GM12878 (cell line): ENCODE results near the gene ZNF396. TPM values are rescaled to one million over a fixed set of nuclear protein-coding genes. Genes with fewer than 3 reads are reported as not detected.

ENCODE experiments used
- ATAC-seq: fragments of 200-7000 bp; cut with Tn5 transposase; 3 replicates; pipeline ENCODE4 v1.9.1; 2020; ENCODE audit warnings: mild to moderate bottlenecking, moderate library complexity
- BruUV-seq: library from RNA; stranded (reverse); fragments of 400-500 nt; replicated peaks from 2 replicates; lab custom pipeline; 2021; lab: Mats Ljungman, UMichigan
- CTCF ChIA-PET: fragments of 300-600 bp; sonication (Branson Sonifier 250); formaldehyde crosslinking; extraction: SDS; loops from one replicate; lab custom pipeline; 2021; ENCODE audit warnings: inconsistent platforms; lab: Yijun Ruan, JAX
- POLR2A ChIA-PET: fragments of 350-600 bp; formaldehyde crosslinking; extraction: SDS; loops from one replicate; lab custom pipeline; 2021; ENCODE audit warnings: inconsistent platforms; lab: Charles Lee
- RAD21 ChIA-PET: fragments of 300-600 bp; sonication (Branson Sonifier 250); formaldehyde crosslinking; loops from one replicate; lab custom pipeline; 2023; ENCODE audit warnings: antibody characterized with exemption; ENCODE audit not compliant: unreplicated experiment; lab: Charles Lee
- SMC1A ChIA-PET: fragments of 300-600 bp; sonication (Branson Sonifier 250); formaldehyde crosslinking; loops from one replicate; lab custom pipeline; 2023; ENCODE audit not compliant: unreplicated experiment, uncharacterized antibody; lab: Charles Lee
- DNase-seq: peaks from one replicate; pipeline ENCODE4 v3.0.0-alpha.2; 2011; ENCODE audit warnings: low read depth, low spot score
- FAIRE-seq: peaks from 3 replicates; lab custom pipeline; 2011; peaks lifted over from hg19 to GRCh38; lab: Jason Lieb, UNC
- H2AFZ ChIP-seq: 2 replicates; pipeline ENCODE4 v1.6.0; 2011; ENCODE audit warnings: low read depth, low read length, control low read depth; ENCODE audit not compliant: control insufficient read depth
- H3K27ac ChIP-seq: 2 replicates; pipeline ENCODE4 v1.5.1; 2011; ENCODE audit warnings: control low read depth; ENCODE audit not compliant: control insufficient read depth, insufficient read depth
- H3K27me3 ChIP-seq, 2 experiments: replicated peaks in 1 of 2; 2 replicates each; pipeline versions ENCODE4 v1.6.0 to v1.6.1; 2011; ENCODE audit warnings: low read length in 1 of 2; ENCODE audit not compliant: control insufficient read depth in 2 of 2, insufficient read depth in 2 of 2
- H3K36me3 ChIP-seq, 2 experiments: 2 replicates each; pipeline ENCODE4 v1.5.1; 2011; ENCODE audit warnings: low read length in 1 of 2; ENCODE audit not compliant: control insufficient read depth in 2 of 2, insufficient read depth in 2 of 2
- H3K4me1 ChIP-seq: 2 replicates; pipeline ENCODE4 v1.6.1; 2011; ENCODE audit warnings: mild to moderate bottlenecking, low read length, moderate library complexity, mixed read lengths; ENCODE audit not compliant: control insufficient read depth, insufficient read depth
- H3K4me2 ChIP-seq: 2 replicates; pipeline ENCODE4 v1.6.0; 2011; ENCODE audit warnings: control low read depth; ENCODE audit not compliant: control insufficient read depth, insufficient read depth
- H3K4me3 ChIP-seq: fragments of 200-600 bp; sonication (generic); 2 replicates; pipeline ENCODE4 v1.5.1; 2016
- H3K79me2 ChIP-seq: 2 replicates; pipeline ENCODE4 v1.6.0; 2011; ENCODE audit warnings: low read length; ENCODE audit not compliant: control insufficient read depth, insufficient read depth
- H3K9ac ChIP-seq: 2 replicates; pipeline ENCODE4 v1.8.0; 2011; ENCODE audit warnings: low read length, control low read depth, mixed read lengths; ENCODE audit not compliant: control insufficient read depth, insufficient read depth
- H3K9me3 ChIP-seq: replicated peaks from 3 replicates; pipeline ENCODE4 v1.5.1; 2011; ENCODE audit warnings: mild to moderate bottlenecking, low read length; ENCODE audit not compliant: control insufficient read depth, insufficient read depth
- H4K20me1 ChIP-seq: 2 replicates; pipeline ENCODE4 v1.6.0; 2011; ENCODE audit not compliant: control insufficient read depth, insufficient read depth
- BACH1 ChIP-seq: fragments of 450-650 bp; IDR thresholded peaks from 2 replicates; pipeline ENCODE4 v1.6.1; 2017; ENCODE audit warnings: mild to moderate bottlenecking, borderline replicate concordance
- BMI1 ChIP-seq: fragments of 450-650 bp; IDR thresholded peaks from 2 replicates; pipeline ENCODE4 v1.6.1; 2016; ENCODE audit warnings: mild to moderate bottlenecking, moderate library complexity, borderline replicate concordance
- BRCA1 ChIP-seq: IDR thresholded peaks from 2 replicates; pipeline ENCODE4 v1.6.1; 2011; ENCODE audit warnings: low read depth, low read length, improper control_type of control experiment
- HDGF ChIP-seq: fragments of 450-650 bp; IDR thresholded peaks from 2 replicates; pipeline ENCODE4 v1.6.1; 2016; ENCODE audit warnings: antibody characterized with exemption
- KLF5 ChIP-seq: fragments of 450-650 bp; IDR thresholded peaks from 2 replicates; pipeline ENCODE4 v1.6.1; 2014; ENCODE audit warnings: mild to moderate bottlenecking; ENCODE audit not compliant: partially characterized antibody
- MYB ChIP-seq: fragments of 150-350 bp; IDR thresholded peaks from 2 replicates; pipeline ENCODE4 v1.6.1; 2014; ENCODE audit warnings: mild to moderate bottlenecking, low read depth, low read length, borderline replicate concordance
- NR2F1 ChIP-seq: fragments of 450-650 bp; conservative IDR thresholded peaks from 2 replicates; pipeline ENCODE4 v1.6.1; 2017; ENCODE audit warnings: mild to moderate bottlenecking
- RUNX3 ChIP-seq: IDR thresholded peaks from 2 replicates; pipeline ENCODE4 v1.6.1; 2012; ENCODE audit warnings: low read length, inconsistent platforms
- SMARCA5 ChIP-seq: fragments of 450-650 bp; IDR thresholded peaks from 2 replicates; pipeline ENCODE4 v1.6.1; 2017; ENCODE audit warnings: mild to moderate bottlenecking
- SPI1 ChIP-seq: IDR thresholded peaks from 2 replicates; pipeline ENCODE4 v1.6.1; 2011; ENCODE audit warnings: low read depth, mild to moderate bottlenecking, low read length, moderate library complexity, borderline replicate concordance; ENCODE audit not compliant: insufficient read depth
- SUPT20H ChIP-seq: IDR thresholded peaks from 2 replicates; pipeline ENCODE4 v1.6.1; 2011; ENCODE audit warnings: low read depth, mild to moderate bottlenecking, low read length, moderate library complexity, borderline replicate concordance; ENCODE audit not compliant: control insufficient read depth
- WGBS: methylation state at CpG from one replicate; pipeline ENCODE4 v1.1.6; 2016; ENCODE audit warnings: low lambda C conversion rate; ENCODE audit not compliant: insufficient replicate concordance, insufficient coverage; ENCODE audit errors: missing lambda C conversion rate; 5-methylcytosine and 5-hydroxymethylcytosine counted together
- in situ Hi-C: fragments of 300-500 bp; cut with MboI; formaldehyde crosslinking; loops from 9 replicates; pipeline ENCODE4 v1.14.3; 2018; ENCODE audit warnings: mixed read lengths
- intact Hi-C: fragments of 100-400 bp; cut with micrococcal nuclease; formaldehyde crosslinking; loops from one replicate; pipeline ENCODE4 v1.14.2; 2022; ENCODE audit not compliant: unreplicated experiment
- polyA plus RNA-seq, 11 experiments: library from polyadenylated mRNA; depleted of rRNA in 4 of 11; unstranded in 6 of 11; stranded (reverse) in 5 of 11; fragments of >200 nt; fragmentation: Nextera tagmentation in 4 of 11; fragmentation: Illumina TruSeq in 1 of 11; extraction: Ambion mirVana in 4 of 11; extraction: Trizol in 1 of 11; gene quantifications; 1 replicate in 1 of 11; 2 replicates in 10 of 11; pipeline versions ENCODE4 v1.2.1 to v1.2.3, GENCODE V29; 2011 to 2016; ENCODE audit warnings: inconsistent platforms in 2 of 11, missing spikeins in 2 of 11, low read depth in 1 of 11
- total RNA-seq, 4 experiments: library from RNA; depleted of rRNA in 3 of 4; stranded (reverse); fragments of >200 nt in 3 of 4; fragmentation: Illumina TruSeq in 1 of 4; extraction: Trizol in 1 of 4; gene quantifications; 2 replicates each; pipeline versions ENCODE4 v1.2.1 to v1.2.3, GENCODE V29; 2013 to 2021
- TF ChIP-seq, protein P1 (sequence below): fragments of 450-650 bp; IDR thresholded peaks from 2 replicates; pipeline ENCODE4 v1.6.1; 2017; ENCODE audit warnings: low read depth, mild to moderate bottlenecking, moderate library complexity
- TF ChIP-seq, protein P2 (sequence below): fragments of 450-650 bp; conservative IDR thresholded peaks from 2 replicates; pipeline ENCODE4 v1.6.1; 2017; ENCODE audit warnings: mild to moderate bottlenecking, moderate library complexity
- TF ChIP-seq, protein P3 (sequence below): fragments of 450-650 bp; IDR thresholded peaks from 2 replicates; pipeline ENCODE4 v1.6.1; 2017; ENCODE audit warnings: mild to moderate bottlenecking, low read depth, inconsistent platforms; ENCODE audit not compliant: poor library complexity, severe bottlenecking

Gene ZNF396
- total and polyA plus RNA-seq, 10 of the 15 experiments (the other 5 are each of a cell fraction or from before 2014, with no cell fraction given), result 0.14 to 0.79 (median 0.47) TPM

DNA sequence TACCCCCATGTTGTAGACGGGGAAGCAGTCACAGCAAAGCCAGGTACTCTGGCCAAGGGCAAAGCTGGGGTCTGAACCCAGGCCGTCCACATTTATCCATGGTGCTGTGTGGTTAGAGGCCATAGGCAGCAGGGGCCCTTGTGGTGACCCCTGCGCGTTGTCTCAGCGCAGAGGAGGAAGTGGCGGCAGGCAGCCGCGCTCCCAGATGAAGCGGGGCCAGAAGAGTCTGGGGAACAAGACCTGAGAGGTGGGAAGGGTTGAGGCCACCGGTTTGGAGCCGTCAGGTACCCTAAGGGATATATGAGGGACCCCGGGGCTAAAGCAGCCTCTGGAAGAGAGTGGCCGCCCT, 770 bp downstream of the ZNF396 start:
- WGBS, result 21% methylated on average over 13 of the region's 13 CpGs
- BruUV-seq, result no TSS peak
- FAIRE-seq, result no peak

DNA sequence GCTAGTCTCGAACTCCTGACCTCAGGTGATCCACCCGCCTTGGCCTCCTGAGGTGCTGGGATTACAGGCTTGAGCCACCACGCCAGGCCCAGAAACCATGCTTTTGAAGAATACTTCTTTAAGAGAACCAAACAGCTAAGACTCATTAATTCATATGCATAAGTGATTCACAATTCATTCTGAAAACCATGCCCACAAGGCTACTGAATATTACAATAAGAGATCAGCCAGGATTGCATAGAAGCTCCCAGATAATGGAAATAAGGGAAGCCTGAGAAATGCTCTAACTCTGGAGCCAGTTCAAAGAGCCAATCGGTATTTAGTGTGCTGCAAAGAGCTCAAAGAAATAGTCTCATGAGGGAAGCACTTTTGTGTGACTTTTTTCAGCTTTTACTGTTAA, 2.4 kb downstream of the ZNF396 start:
- no peak for ATAC-seq
- intact Hi-C loops (no loop called here), in situ Hi-C loops (no loop called here)
- RAD21 ChIA-PET, result no interaction called here
- H3K36me3 ChIP-seq, result no peaks in the 10 kb centered on the region
- CTCF ChIA-PET, result interaction anchor here (0.7 to 3.5 kb wide), 4 partner anchors 10 to 143 kb away, joined by 3 to 13 read pairs (median 6); partner anchors contain the start of gene ZNF24
- H4K20me1 ChIP-seq, result no peaks in the 10 kb centered on the region
- no TSS peak for BruUV-seq
- SMC1A ChIA-PET, result interaction anchor here (1.6 to 1.8 kb wide), 3 partner anchors 8 to 12 kb away, joined by 4 to 6 read pairs (median 4); no protein-coding TSS in a partner anchor
- no peak overlapping the region for H3K27ac ChIP-seq
- H3K79me2 ChIP-seq, result no peaks in the 10 kb centered on the region
- 71% methylated on average over 4 of the region's 4 CpGs for WGBS
- no peak overlapping the region for H2AFZ ChIP-seq
- no peak overlapping the region for H3K9ac ChIP-seq
- POLR2A ChIA-PET, result no interaction called here
- no peak for FAIRE-seq
- no peaks in the 10 kb centered on the region for H3K27me3 ChIP-seq
- no peak overlapping the region for H3K4me3 ChIP-seq
- no peaks in the 10 kb centered on the region for H3K4me1 ChIP-seq
- no peak for DNase-seq
- H3K4me2 ChIP-seq, result no peak overlapping the region
- no peaks in the 10 kb centered on the region for H3K9me3 ChIP-seq
- TF ChIP-seq, protein P1, sequence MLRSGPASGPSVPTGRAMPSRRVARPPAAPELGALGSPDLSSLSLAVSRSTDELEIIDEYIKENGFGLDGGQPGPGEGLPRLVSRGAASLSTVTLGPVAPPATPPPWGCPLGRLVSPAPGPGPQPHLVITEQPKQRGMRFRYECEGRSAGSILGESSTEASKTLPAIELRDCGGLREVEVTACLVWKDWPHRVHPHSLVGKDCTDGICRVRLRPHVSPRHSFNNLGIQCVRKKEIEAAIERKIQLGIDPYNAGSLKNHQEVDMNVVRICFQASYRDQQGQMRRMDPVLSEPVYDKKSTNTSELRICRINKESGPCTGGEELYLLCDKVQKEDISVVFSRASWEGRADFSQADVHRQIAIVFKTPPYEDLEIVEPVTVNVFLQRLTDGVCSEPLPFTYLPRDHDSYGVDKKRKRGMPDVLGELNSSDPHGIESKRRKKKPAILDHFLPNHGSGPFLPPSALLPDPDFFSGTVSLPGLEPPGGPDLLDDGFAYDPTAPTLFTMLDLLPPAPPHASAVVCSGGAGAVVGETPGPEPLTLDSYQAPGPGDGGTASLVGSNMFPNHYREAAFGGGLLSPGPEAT, result no peak
- TF ChIP-seq MYB, result no peak
- no peak for TF ChIP-seq HDGF
- no peak for TF ChIP-seq KLF5
- TF ChIP-seq, protein P2, sequence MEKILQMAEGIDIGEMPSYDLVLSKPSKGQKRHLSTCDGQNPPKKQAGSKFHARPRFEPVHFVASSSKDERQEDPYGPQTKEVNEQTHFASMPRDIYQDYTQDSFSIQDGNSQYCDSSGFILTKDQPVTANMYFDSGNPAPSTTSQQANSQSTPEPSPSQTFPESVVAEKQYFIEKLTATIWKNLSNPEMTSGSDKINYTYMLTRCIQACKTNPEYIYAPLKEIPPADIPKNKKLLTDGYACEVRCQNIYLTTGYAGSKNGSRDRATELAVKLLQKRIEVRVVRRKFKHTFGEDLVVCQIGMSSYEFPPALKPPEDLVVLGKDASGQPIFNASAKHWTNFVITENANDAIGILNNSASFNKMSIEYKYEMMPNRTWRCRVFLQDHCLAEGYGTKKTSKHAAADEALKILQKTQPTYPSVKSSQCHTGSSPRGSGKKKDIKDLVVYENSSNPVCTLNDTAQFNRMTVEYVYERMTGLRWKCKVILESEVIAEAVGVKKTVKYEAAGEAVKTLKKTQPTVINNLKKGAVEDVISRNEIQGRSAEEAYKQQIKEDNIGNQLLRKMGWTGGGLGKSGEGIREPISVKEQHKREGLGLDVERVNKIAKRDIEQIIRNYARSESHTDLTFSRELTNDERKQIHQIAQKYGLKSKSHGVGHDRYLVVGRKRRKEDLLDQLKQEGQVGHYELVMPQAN, result no peak
- TF ChIP-seq BMI1, result no peak
- TF ChIP-seq BRCA1, result no peak
- TF ChIP-seq SMARCA5, result no peak
- no peak for TF ChIP-seq BACH1
- TF ChIP-seq, protein P3, sequence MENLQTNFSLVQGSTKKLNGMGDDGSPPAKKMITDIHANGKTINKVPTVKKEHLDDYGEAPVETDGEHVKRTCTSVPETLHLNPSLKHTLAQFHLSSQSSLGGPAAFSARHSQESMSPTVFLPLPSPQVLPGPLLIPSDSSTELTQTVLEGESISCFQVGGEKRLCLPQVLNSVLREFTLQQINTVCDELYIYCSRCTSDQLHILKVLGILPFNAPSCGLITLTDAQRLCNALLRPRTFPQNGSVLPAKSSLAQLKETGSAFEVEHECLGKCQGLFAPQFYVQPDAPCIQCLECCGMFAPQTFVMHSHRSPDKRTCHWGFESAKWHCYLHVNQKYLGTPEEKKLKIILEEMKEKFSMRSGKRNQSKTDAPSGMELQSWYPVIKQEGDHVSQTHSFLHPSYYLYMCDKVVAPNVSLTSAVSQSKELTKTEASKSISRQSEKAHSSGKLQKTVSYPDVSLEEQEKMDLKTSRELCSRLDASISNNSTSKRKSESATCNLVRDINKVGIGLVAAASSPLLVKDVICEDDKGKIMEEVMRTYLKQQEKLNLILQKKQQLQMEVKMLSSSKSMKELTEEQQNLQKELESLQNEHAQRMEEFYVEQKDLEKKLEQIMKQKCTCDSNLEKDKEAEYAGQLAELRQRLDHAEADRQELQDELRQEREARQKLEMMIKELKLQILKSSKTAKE, result no peak

More for the DNA sequence above, 770 bp downstream of the ZNF396 start:
- no peaks in the 10 kb centered on the region for H3K9me3 ChIP-seq
- no peaks in the 10 kb centered on the region for H3K36me3 ChIP-seq
- H3K4me2 ChIP-seq, result peak overlapping the region; percentile 87
- ChIA-PET RAD21 (no interaction called here), CTCF (interaction anchor here (0.9 kb wide), 1 partner anchor 145 kb away, joined by 3 read pairs; no protein-coding TSS in a partner anchor), SMC1A (no interaction called here), POLR2A (interaction anchor here (0.6 kb wide), 1 partner anchor 132 kb away, joined by 3 read pairs; no protein-coding TSS in a partner anchor)
- H3K27ac ChIP-seq, result no peak overlapping the region
- no peaks in the 10 kb centered on the region for H4K20me1 ChIP-seq
- H3K27me3 ChIP-seq, result no peaks in the 10 kb centered on the region
- H2AFZ ChIP-seq, result peak overlapping the region; percentile 82
- DNase-seq (no peak), ATAC-seq (peak; percentile 76)
- peak overlapping the region; percentile 76 for H3K4me3 ChIP-seq
- intact Hi-C loops (no loop called here), in situ Hi-C loops (no loop called here)
- H3K9ac ChIP-seq, result peak overlapping the region; percentile 43
- TF ChIP-seq SPI1, result peak; percentile 42
- TF ChIP-seq NR2F1, result peak; percentile 60
- no peak for TF ChIP-seq SUPT20H
- TF ChIP-seq RUNX3, result peak; percentile 53
- H3K4me1 ChIP-seq, result no peaks in the 10 kb centered on the region
- H3K79me2 ChIP-seq, result no peaks in the 10 kb centered on the region
